Glutamatergic neuron (in vitro differentiated cells): Measurements from ENCODE around the gene RASSF7. TPM values are rescaled to one million over a fixed set of nuclear protein-coding genes. Genes with fewer than 3 reads are reported as not detected.
"Not testable (repeated sequence)": the region's sequence is repeated elsewhere in the genome, so short reads cannot be mapped to it uniquely, and the experiment has no call there.

Source experiments
- DNase-seq: peaks from one replicate; pipeline ENCODE4 v3.0.0; 2022
- H3K27ac Mint-ChIP-seq: one replicate; pipeline ENCODE4 v1.8.0; 2020; ENCODE audit warnings: mild to moderate bottlenecking, mixed read lengths, inconsistent platforms; ENCODE audit not compliant: unreplicated experiment
- H3K27me3 Mint-ChIP-seq: one replicate; pipeline ENCODE4 v1.8.0; 2020; ENCODE audit warnings: mild to moderate bottlenecking, moderate library complexity, mixed read lengths, inconsistent platforms; ENCODE audit not compliant: unreplicated experiment
- H3K36me3 Mint-ChIP-seq: one replicate; pipeline ENCODE4 v1.8.0; 2020; ENCODE audit warnings: mild to moderate bottlenecking, mixed read lengths, inconsistent platforms; ENCODE audit not compliant: unreplicated experiment
- H3K4me1 Mint-ChIP-seq: one replicate; pipeline ENCODE4 v1.8.0; 2020; ENCODE audit warnings: mild to moderate bottlenecking, low read depth, mixed read lengths, inconsistent platforms; ENCODE audit not compliant: unreplicated experiment
- H3K4me3 Mint-ChIP-seq: one replicate; pipeline ENCODE4 v1.8.0; 2020; ENCODE audit warnings: mild to moderate bottlenecking, mixed read lengths, inconsistent platforms; ENCODE audit not compliant: unreplicated experiment
- H3K9me3 Mint-ChIP-seq: one replicate; pipeline ENCODE4 v1.8.0; 2020; ENCODE audit warnings: mild to moderate bottlenecking, moderate library complexity, mixed read lengths, inconsistent platforms; ENCODE audit not compliant: unreplicated experiment
- total RNA-seq: library from RNA; stranded (reverse); fragmentation: NEBNext Ultra II Directional; extraction: Animal tissue kit (Norgen Biotek cat#: 25700); gene quantifications from one replicate; pipeline ENCODE4 v1.2.1, GENCODE V29; 2021; ENCODE audit not compliant: unreplicated experiment
- TF ChIP-seq, protein P1 (sequence below): fragments of 200-600 bp; sonication (generic); IDR thresholded peaks from one replicate; pipeline ENCODE4 v1.5.0; 2021; ENCODE audit not compliant: partially characterized antibody, unreplicated experiment

Gene RASSF7
- total RNA-seq, 1 donor from 2014 or later = 9.4 TPM

DNA sequence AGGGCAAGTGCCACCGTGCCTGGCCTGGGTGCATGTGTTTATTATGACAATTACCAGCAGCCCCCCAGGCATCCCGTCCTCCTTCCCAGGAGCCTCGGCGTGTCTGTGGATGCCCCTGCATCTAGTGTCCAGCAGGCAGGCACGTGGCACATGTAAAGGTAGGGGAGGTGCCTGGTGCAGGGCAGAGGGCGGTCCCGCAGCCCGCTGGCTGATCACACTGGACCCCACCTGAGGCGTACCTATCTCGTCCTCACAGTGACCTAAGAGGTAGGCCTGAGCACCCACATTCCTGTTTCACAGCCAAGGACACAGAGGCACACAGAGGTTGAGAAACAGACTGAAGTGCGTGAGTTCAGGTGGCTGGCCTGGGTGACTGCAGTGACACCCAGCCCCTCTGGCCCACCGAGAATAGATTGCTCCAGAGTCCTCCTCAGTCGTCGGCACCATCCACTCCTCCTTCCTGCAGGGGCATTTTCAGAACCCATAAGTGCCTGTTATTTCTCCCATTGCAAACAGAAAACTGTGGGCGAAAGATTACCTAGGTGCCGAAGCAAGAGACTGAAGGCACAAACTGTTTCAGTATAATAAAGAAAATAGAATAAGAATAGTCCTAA lies 12.5 kb downstream of the RASSF7 start:
- Mint-ChIP-seq H3K9me3 (peaks cover 12% of the 10 kb centered on the region), H3K27me3 (peaks cover 22% of the 10 kb centered on the region), H3K27ac (no peak overlapping the region), H3K36me3 (no peaks in the 10 kb centered on the region), H3K4me1 (peaks cover 17% of the 10 kb centered on the region), H3K4me3 (no peak overlapping the region)
- no peak for DNase-seq
- TF ChIP-seq, protein P1, sequence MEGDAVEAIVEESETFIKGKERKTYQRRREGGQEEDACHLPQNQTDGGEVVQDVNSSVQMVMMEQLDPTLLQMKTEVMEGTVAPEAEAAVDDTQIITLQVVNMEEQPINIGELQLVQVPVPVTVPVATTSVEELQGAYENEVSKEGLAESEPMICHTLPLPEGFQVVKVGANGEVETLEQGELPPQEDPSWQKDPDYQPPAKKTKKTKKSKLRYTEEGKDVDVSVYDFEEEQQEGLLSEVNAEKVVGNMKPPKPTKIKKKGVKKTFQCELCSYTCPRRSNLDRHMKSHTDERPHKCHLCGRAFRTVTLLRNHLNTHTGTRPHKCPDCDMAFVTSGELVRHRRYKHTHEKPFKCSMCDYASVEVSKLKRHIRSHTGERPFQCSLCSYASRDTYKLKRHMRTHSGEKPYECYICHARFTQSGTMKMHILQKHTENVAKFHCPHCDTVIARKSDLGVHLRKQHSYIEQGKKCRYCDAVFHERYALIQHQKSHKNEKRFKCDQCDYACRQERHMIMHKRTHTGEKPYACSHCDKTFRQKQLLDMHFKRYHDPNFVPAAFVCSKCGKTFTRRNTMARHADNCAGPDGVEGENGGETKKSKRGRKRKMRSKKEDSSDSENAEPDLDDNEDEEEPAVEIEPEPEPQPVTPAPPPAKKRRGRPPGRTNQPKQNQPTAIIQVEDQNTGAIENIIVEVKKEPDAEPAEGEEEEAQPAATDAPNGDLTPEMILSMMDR = no peak

DNA sequence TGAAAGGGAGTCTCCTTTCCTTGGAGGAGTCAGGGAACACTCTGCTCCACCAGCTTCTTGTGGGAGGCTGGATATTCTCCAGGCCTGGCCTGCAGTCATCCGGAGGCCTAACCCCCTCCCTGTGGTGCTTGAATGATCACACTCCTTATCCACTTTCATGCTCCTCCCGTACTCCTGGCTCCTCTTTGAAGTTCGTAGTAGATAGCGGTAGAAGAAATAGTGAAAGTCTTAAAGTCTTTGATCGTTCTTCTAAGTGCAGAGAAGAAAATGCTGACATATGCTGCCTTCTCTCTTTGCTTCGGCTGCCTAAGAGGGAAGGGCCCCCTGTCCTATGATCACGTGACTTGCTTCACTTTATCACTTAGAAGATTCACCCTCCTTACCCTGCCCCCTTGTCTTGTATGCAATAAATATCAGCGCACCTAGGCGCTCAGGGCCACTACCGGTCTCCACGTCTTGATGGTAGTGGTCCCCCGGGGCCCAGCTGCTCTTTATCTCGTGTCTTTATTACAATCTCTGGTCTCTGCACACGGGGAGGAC lies 13.3 kb downstream of the RASSF7 start:
- DNase-seq, H3K36me3 Mint-ChIP-seq, H3K27ac Mint-ChIP-seq: not testable (repeated sequence)
- peak overlapping the region; percentile 89 for H3K4me3 Mint-ChIP-seq
- H3K4me1 Mint-ChIP-seq = peaks cover 17% of the 10 kb centered on the region
- H3K27me3 Mint-ChIP-seq = peaks cover 21% of the 10 kb centered on the region
- H3K9me3 Mint-ChIP-seq = peaks cover 12% of the 10 kb centered on the region

DNA sequence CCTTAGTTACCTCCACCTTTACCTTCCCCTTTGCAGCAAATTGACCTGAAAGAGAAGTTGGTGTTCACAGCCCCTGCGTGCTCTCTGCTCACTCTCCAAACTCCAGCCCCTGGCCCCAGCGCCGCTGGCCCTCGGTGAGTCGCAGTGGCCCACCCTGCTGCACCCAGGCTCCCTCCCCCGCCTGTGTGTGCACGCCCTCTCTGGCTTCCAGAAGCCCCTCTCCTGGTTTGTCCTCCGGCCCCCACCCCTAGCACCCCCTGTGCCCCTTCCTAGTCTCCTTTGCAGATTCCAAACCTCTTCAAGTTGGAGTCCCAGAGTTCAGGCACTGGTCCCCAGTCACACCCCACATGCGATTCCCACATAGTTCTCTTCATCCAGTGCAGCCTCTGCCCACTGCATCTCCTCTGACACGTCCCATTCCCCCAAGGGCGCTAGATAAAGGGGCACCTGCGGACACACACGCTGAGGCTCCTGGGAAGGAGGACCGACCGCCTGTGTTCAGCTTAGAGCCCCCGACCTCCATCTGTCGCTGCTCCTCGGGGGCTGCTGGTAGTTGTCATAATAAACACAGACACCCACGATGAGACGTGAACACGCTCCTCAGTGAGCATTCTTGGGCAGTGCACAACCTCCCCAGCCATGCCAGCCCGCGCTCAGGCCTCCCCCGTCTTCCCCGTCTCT lies 14.0 kb downstream of the RASSF7 start:
- H3K27me3 Mint-ChIP-seq = peaks cover 19% of the 10 kb centered on the region
- H3K4me1 Mint-ChIP-seq = peaks cover 22% of the 10 kb centered on the region
- peaks cover 12% of the 10 kb centered on the region for H3K9me3 Mint-ChIP-seq
- H3K27ac Mint-ChIP-seq = peak overlapping the region; percentile 55
- TF ChIP-seq, protein P1 = no peak
- no peak for DNase-seq
- H3K4me3 Mint-ChIP-seq = peak overlapping the region; percentile 89
- H3K36me3 Mint-ChIP-seq = no peaks in the 10 kb centered on the region

DNA sequence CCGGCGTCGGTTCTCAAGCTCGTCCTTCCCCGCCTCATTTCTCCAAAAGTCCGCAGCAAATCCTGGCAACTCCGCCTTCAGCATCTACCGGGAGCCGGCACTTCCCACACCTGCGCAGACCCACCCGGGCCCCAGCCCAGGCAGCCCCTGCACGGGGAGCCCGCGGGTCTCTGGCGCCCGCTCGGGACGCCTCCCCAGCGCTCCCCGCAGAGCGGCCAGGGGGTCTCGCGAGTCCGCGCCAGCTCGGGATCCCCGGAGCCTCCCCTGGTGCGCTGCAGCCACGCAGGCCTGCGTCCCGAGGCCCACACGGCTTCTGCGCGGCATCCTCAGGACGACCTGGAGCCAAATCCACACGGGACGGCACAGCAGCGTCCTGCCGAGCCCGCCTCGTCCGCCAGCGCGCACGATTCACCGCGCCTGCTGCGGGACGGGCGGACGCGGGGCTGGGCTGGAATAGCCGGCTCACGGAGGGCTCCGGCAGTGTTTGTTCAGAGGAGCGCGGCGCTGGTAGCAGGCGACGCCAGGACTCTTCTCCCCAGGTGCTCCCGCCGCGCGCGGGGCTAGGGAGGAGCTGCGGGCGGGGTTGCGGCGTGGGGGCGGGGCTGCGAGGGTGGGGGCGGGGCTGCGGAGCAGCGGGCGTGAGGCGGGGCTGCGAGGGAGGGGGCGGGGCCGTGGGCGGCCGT lies 14.7 kb downstream of the RASSF7 start:
- TF ChIP-seq, protein P1 = no peak
- H3K27ac Mint-ChIP-seq = peak overlapping the region; percentile 55
- no peak for DNase-seq
- H3K4me3 Mint-ChIP-seq = peak overlapping the region; percentile 89
- peaks cover 22% of the 10 kb centered on the region for H3K4me1 Mint-ChIP-seq
- no peaks in the 10 kb centered on the region for H3K36me3 Mint-ChIP-seq
- H3K27me3 Mint-ChIP-seq = peaks cover 19% of the 10 kb centered on the region
- H3K9me3 Mint-ChIP-seq = peaks cover 12% of the 10 kb centered on the region

DNA sequence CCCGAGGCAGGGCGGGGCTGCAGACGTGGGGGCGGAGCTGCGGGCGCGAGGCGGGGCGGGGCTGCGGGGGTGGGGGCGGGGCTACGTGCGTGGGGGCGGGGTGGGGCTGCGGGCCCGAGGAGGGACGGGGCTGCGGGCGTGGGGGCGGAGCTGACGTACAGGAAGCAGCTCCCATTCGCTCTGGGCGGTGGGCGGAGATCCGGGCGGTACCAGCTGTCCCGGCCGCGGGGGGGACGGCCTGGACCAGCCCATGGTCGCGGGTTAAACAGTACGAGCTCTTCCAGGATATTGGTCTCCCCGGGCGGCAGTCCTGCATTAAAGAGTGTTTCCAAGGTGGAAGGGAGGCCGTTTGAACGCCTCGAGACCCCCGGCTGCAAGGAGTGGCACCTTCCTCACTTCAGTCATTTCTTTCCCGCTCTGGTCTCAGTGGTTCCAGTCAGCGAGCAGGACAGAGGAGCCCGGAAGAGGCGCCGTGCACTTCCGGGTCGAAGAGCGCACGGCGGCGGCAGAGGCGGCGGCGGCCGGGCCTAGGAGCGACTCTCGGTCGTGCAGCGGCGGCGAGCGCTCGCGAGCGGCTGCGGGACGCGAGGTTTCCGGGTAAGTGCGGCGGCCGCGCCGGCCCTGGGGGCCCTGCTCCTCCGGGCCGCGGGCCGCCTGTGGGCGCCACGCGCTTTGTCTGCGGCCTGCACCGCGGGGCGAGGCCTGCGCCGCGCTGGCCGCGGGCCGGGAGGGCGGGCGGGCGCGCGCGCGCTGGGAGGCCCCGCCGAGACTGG lies 15.4 kb downstream of the RASSF7 start, which contains the start of gene PHRF1:
Gene PHRF1 (plus strand): TSS at position 475 of the 773 bp plus-strand sequence. CDS start 5,043 bp downstream, outside the sequence.
- DNase-seq = peak; percentile 96
- TF ChIP-seq, protein P1 = no peak
- Mint-ChIP-seq H3K4me1 (peaks cover 24% of the 10 kb centered on the region), H3K27me3 (peaks cover 16% of the 10 kb centered on the region), H3K9me3 (peaks cover 12% of the 10 kb centered on the region), H3K4me3 (peak within 1 kb of the TSS; percentile 97), H3K36me3 (no peaks in the 10 kb centered on the region), H3K27ac (peak within 1 kb of the TSS; percentile 99)
